NB4 (cell line): ENCODE results near the gene NFATC4.

Experiments
- TF ChIP-seq, protein P1 (sequence below): IDR thresholded peaks from one replicate; pipeline ENCODE4 v1.5.1; 2012; ENCODE audit warnings: low read depth, low read length
- TF ChIP-seq, protein P2 (sequence below): IDR thresholded peaks from 2 replicates; pipeline ENCODE4 v1.6.1; 2011; ENCODE audit warnings: low read depth, low read length

DNA sequence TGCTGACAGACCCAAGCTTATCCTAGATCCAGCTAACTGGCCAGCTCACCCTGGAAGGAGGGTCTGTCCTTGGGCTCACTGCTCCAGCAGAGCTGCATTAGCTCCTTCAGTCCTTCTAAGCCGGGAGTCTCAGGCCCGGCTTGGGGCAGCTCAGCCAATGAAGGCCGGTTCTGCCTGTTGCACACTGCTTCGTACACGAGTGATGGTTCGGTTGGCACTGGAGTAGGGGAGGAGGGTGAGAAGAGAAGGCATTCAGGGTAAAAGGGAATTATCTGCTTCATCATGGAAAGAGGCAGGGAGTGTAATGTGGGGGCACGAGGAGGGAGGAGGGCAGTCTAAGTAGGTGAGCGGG lies 30.2 kb upstream of the NFATC4 start:
- TF ChIP-seq, protein P1, sequence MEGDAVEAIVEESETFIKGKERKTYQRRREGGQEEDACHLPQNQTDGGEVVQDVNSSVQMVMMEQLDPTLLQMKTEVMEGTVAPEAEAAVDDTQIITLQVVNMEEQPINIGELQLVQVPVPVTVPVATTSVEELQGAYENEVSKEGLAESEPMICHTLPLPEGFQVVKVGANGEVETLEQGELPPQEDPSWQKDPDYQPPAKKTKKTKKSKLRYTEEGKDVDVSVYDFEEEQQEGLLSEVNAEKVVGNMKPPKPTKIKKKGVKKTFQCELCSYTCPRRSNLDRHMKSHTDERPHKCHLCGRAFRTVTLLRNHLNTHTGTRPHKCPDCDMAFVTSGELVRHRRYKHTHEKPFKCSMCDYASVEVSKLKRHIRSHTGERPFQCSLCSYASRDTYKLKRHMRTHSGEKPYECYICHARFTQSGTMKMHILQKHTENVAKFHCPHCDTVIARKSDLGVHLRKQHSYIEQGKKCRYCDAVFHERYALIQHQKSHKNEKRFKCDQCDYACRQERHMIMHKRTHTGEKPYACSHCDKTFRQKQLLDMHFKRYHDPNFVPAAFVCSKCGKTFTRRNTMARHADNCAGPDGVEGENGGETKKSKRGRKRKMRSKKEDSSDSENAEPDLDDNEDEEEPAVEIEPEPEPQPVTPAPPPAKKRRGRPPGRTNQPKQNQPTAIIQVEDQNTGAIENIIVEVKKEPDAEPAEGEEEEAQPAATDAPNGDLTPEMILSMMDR = no peak
- TF ChIP-seq, protein P2, sequence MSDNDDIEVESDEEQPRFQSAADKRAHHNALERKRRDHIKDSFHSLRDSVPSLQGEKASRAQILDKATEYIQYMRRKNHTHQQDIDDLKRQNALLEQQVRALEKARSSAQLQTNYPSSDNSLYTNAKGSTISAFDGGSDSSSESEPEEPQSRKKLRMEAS = no peak
